GM12878 (cell line): ENCODE measurements around the gene CCDC120. TPM values are rescaled to one million over a fixed set of nuclear protein-coding genes. Genes with fewer than 3 reads are reported as not detected.

Source experiments
- ATAC-seq: fragments of 200-7000 bp; cut with Tn5 transposase; 3 replicates; pipeline ENCODE4 v1.9.1; 2020; ENCODE audit warnings: mild to moderate bottlenecking, moderate library complexity
- BruUV-seq: library from RNA; stranded (reverse); fragments of 400-500 nt; replicated peaks from 2 replicates; lab custom pipeline; 2021; lab: Mats Ljungman, UMichigan
- CTCF ChIA-PET: fragments of 300-600 bp; sonication (Branson Sonifier 250); formaldehyde crosslinking; extraction: SDS; loops from one replicate; lab custom pipeline; 2021; ENCODE audit warnings: inconsistent platforms; lab: Yijun Ruan, JAX
- POLR2A ChIA-PET: fragments of 350-600 bp; formaldehyde crosslinking; extraction: SDS; loops from one replicate; lab custom pipeline; 2021; ENCODE audit warnings: inconsistent platforms; lab: Charles Lee
- RAD21 ChIA-PET: fragments of 300-600 bp; sonication (Branson Sonifier 250); formaldehyde crosslinking; loops from one replicate; lab custom pipeline; 2023; ENCODE audit warnings: antibody characterized with exemption; ENCODE audit not compliant: unreplicated experiment; lab: Charles Lee
- SMC1A ChIA-PET: fragments of 300-600 bp; sonication (Branson Sonifier 250); formaldehyde crosslinking; loops from one replicate; lab custom pipeline; 2023; ENCODE audit not compliant: unreplicated experiment, uncharacterized antibody; lab: Charles Lee
- DNase-seq: peaks from one replicate; pipeline ENCODE4 v3.0.0-alpha.2; 2011; ENCODE audit warnings: low read depth, low spot score
- FAIRE-seq: peaks from 3 replicates; lab custom pipeline; 2011; peaks lifted over from hg19 to GRCh38; lab: Jason Lieb, UNC
- H2AFZ ChIP-seq: 2 replicates; pipeline ENCODE4 v1.6.0; 2011; ENCODE audit warnings: low read depth, low read length, control low read depth; ENCODE audit not compliant: control insufficient read depth
- H3K27ac ChIP-seq: 2 replicates; pipeline ENCODE4 v1.5.1; 2011; ENCODE audit warnings: control low read depth; ENCODE audit not compliant: control insufficient read depth, insufficient read depth
- H3K27me3 ChIP-seq, 2 experiments: replicated peaks in 1 of 2; 2 replicates each; pipeline versions ENCODE4 v1.6.0 to v1.6.1; 2011; ENCODE audit warnings: low read length in 1 of 2; ENCODE audit not compliant: control insufficient read depth in 2 of 2, insufficient read depth in 2 of 2
- H3K36me3 ChIP-seq, 2 experiments: 2 replicates each; pipeline ENCODE4 v1.5.1; 2011; ENCODE audit warnings: low read length in 1 of 2; ENCODE audit not compliant: control insufficient read depth in 2 of 2, insufficient read depth in 2 of 2
- H3K4me1 ChIP-seq: 2 replicates; pipeline ENCODE4 v1.6.1; 2011; ENCODE audit warnings: mild to moderate bottlenecking, low read length, moderate library complexity, mixed read lengths; ENCODE audit not compliant: control insufficient read depth, insufficient read depth
- H3K4me2 ChIP-seq: 2 replicates; pipeline ENCODE4 v1.6.0; 2011; ENCODE audit warnings: control low read depth; ENCODE audit not compliant: control insufficient read depth, insufficient read depth
- H3K4me3 ChIP-seq: fragments of 200-600 bp; sonication (generic); 2 replicates; pipeline ENCODE4 v1.5.1; 2016
- H3K79me2 ChIP-seq: 2 replicates; pipeline ENCODE4 v1.6.0; 2011; ENCODE audit warnings: low read length; ENCODE audit not compliant: control insufficient read depth, insufficient read depth
- H3K9ac ChIP-seq: 2 replicates; pipeline ENCODE4 v1.8.0; 2011; ENCODE audit warnings: low read length, control low read depth, mixed read lengths; ENCODE audit not compliant: control insufficient read depth, insufficient read depth
- H3K9me3 ChIP-seq: replicated peaks from 3 replicates; pipeline ENCODE4 v1.5.1; 2011; ENCODE audit warnings: mild to moderate bottlenecking, low read length; ENCODE audit not compliant: control insufficient read depth, insufficient read depth
- H4K20me1 ChIP-seq: 2 replicates; pipeline ENCODE4 v1.6.0; 2011; ENCODE audit not compliant: control insufficient read depth, insufficient read depth
- BRCA1 ChIP-seq: IDR thresholded peaks from 2 replicates; pipeline ENCODE4 v1.6.1; 2011; ENCODE audit warnings: low read depth, low read length, improper control_type of control experiment
- CHD4 ChIP-seq: fragments of 200-600 bp; sonication (generic); IDR thresholded peaks from 2 replicates; pipeline ENCODE4 v1.6.1; 2016; ENCODE audit warnings: mild to moderate bottlenecking
- CREB1 ChIP-seq: IDR thresholded peaks from 2 replicates; pipeline ENCODE4 v1.6.1; 2012; ENCODE audit warnings: low read depth, mild to moderate bottlenecking, inconsistent platforms
- CREM ChIP-seq: IDR thresholded peaks from 2 replicates; pipeline ENCODE4 v1.6.1; 2014; ENCODE audit warnings: antibody characterized with exemption, low read depth
- DPF2 ChIP-seq: fragments of 450-650 bp; IDR thresholded peaks from 2 replicates; pipeline ENCODE4 v1.6.1; 2017; ENCODE audit warnings: mild to moderate bottlenecking
- EGR1 ChIP-seq, 2 experiments: IDR thresholded peaks; 1 replicate in 1 of 2; 2 replicates in 1 of 2; pipeline ENCODE4 v1.6.1; 2011 to 2012; ENCODE audit warnings: low read depth in 2 of 2, low read length in 2 of 2, borderline replicate concordance in 1 of 2, mild to moderate bottlenecking in 1 of 2, moderate library complexity in 1 of 2
- HCFC1 ChIP-seq: fragments of 150-350 bp; IDR thresholded peaks from 2 replicates; pipeline ENCODE4 v1.6.1; 2014; ENCODE audit warnings: low read length
- HDGF ChIP-seq: fragments of 450-650 bp; IDR thresholded peaks from 2 replicates; pipeline ENCODE4 v1.6.1; 2016; ENCODE audit warnings: antibody characterized with exemption
- PML ChIP-seq: IDR thresholded peaks from 2 replicates; pipeline ENCODE4 v1.6.1; 2012; ENCODE audit warnings: low read length, inconsistent platforms
- SPI1 ChIP-seq: IDR thresholded peaks from 2 replicates; pipeline ENCODE4 v1.6.1; 2011; ENCODE audit warnings: low read depth, mild to moderate bottlenecking, low read length, moderate library complexity, borderline replicate concordance; ENCODE audit not compliant: insufficient read depth
- WRNIP1 ChIP-seq: IDR thresholded peaks from 2 replicates; pipeline ENCODE4 v1.6.1; 2011; ENCODE audit warnings: low read depth, low read length, improper control_type of control experiment, borderline replicate concordance
- WGBS: methylation state at CpG from one replicate; pipeline ENCODE4 v1.1.6; 2016; ENCODE audit warnings: low lambda C conversion rate; ENCODE audit not compliant: insufficient replicate concordance, insufficient coverage; ENCODE audit errors: missing lambda C conversion rate; 5-methylcytosine and 5-hydroxymethylcytosine counted together
- in situ Hi-C: fragments of 300-500 bp; cut with MboI; formaldehyde crosslinking; loops from 9 replicates; pipeline ENCODE4 v1.14.3; 2018; ENCODE audit warnings: mixed read lengths
- intact Hi-C: fragments of 100-400 bp; cut with micrococcal nuclease; formaldehyde crosslinking; loops from one replicate; pipeline ENCODE4 v1.14.2; 2022; ENCODE audit not compliant: unreplicated experiment
- polyA plus RNA-seq, 11 experiments: library from polyadenylated mRNA; depleted of rRNA in 4 of 11; unstranded in 6 of 11; stranded (reverse) in 5 of 11; fragments of >200 nt; fragmentation: Nextera tagmentation in 4 of 11; fragmentation: Illumina TruSeq in 1 of 11; extraction: Ambion mirVana in 4 of 11; extraction: Trizol in 1 of 11; gene quantifications; 1 replicate in 1 of 11; 2 replicates in 10 of 11; pipeline versions ENCODE4 v1.2.1 to v1.2.3, GENCODE V29; 2011 to 2016; ENCODE audit warnings: inconsistent platforms in 2 of 11, missing spikeins in 2 of 11, low read depth in 1 of 11
- total RNA-seq, 4 experiments: library from RNA; depleted of rRNA in 3 of 4; stranded (reverse); fragments of >200 nt in 3 of 4; fragmentation: Illumina TruSeq in 1 of 4; extraction: Trizol in 1 of 4; gene quantifications; 2 replicates each; pipeline versions ENCODE4 v1.2.1 to v1.2.3, GENCODE V29; 2013 to 2021
- TF ChIP-seq, protein P1 (sequence below): fragments of 450-650 bp; IDR thresholded peaks from 2 replicates; pipeline ENCODE4 v1.6.1; 2017; ENCODE audit warnings: borderline replicate concordance
- TF ChIP-seq, protein P2 (sequence below): IDR thresholded peaks from 2 replicates; pipeline ENCODE4 v1.6.1; 2012; ENCODE audit warnings: improper control_type of control experiment, low read depth, low read length; ENCODE audit not compliant: insufficient replicate concordance

The CCDC120 gene
- total and polyA plus RNA-seq, 10 of the 15 experiments (the other 5 are each of a cell fraction or from before 2014, with no cell fraction given) = 0.11 to 4.1 (median 0.76) TPM

DNA sequence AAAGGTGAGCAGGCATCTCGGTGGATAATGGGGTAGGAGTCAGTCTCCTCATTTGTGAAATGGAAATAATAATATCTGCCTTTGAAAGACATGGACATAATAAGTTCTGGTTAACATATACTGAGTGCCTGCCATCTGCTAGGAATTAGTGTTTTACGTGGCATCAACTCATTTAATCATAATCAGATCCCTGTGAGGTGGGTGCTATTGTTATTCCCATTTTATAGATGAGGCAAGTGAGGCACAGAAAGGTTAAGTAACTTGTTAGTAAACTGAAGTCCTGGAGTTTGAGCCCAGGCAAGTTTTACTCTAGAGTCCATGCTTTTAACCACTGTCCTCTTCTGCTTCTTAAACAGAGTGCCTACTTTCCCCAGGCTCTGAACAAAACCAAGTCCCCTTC is 7.5 kb downstream of the CCDC120 start:
- in situ Hi-C loops = no loop called here
- FAIRE-seq = no peak
- DNase-seq = no peak
- Histone ChIP-seq H3K9me3 (no peaks in the 10 kb centered on the region), H3K9ac (no peak overlapping the region), H2AFZ (no peak overlapping the region), H3K79me2 (no peaks in the 10 kb centered on the region), H3K27ac (no peak overlapping the region), H3K4me2 (no peak overlapping the region), H3K4me3 (no peak overlapping the region), H4K20me1 (no peaks in the 10 kb centered on the region), H3K36me3 (no peaks in the 10 kb centered on the region), H3K4me1 (no peaks in the 10 kb centered on the region), H3K27me3 (no peaks in the 10 kb centered on the region)
- TF ChIP-seq EGR1 (IDR thresholded peaks at IDR 0.05; ENCODE audit: borderline replicate concordance in 1 of 2, low read depth in 2 of 2, low read length in 2 of 2) (no peak), WRNIP1 (no peak)
- CTCF ChIA-PET = no interaction called here
- RAD21 ChIA-PET = no interaction called here
- ATAC-seq = no peak
- POLR2A ChIA-PET = no interaction called here
- intact Hi-C loops = no loop called here
- SMC1A ChIA-PET = no interaction called here
- 59% methylated on average over 2 of the region's 2 CpGs for WGBS
- no TSS peak for BruUV-seq

DNA sequence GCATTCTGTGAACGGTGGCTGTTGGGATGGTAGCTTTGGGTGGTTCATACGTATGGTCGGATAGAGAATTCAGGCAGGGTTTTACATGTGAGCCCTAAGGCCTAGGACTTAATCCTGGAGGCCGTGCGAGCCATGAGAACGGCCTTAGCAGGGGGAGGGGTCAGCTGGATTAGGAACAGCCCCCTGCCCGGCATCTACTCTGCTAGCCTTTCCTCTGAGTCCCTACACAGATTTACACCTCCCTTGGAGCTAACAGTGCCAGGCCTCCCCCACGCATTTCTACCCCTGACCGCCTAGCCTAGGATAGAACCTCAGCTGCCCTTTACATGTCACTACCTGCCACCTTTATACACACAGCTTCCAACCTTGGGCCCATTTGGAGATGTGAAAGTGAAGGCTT is 7.9 kb downstream of the CCDC120 start:
- Histone ChIP-seq H3K36me3 (no peaks in the 10 kb centered on the region), H3K9ac (no peak overlapping the region), H3K27me3 (no peaks in the 10 kb centered on the region), H2AFZ (no peak overlapping the region), H3K4me2 (no peak overlapping the region), H3K4me1 (no peaks in the 10 kb centered on the region), H3K9me3 (no peaks in the 10 kb centered on the region), H4K20me1 (no peaks in the 10 kb centered on the region), H3K4me3 (no peak overlapping the region), H3K79me2 (no peaks in the 10 kb centered on the region), H3K27ac (no peak overlapping the region)
- ChIA-PET POLR2A (no interaction called here), SMC1A (no interaction called here), CTCF (no interaction called here), RAD21 (no interaction called here)
- ATAC-seq = no peak
- no peak for FAIRE-seq
- in situ Hi-C loops (no loop called here), intact Hi-C loops (no loop called here)
- 61% methylated on average over 9 of the region's 9 CpGs for WGBS
- DNase-seq = no peak
- no TSS peak for BruUV-seq
- TF ChIP-seq DPF2 = no peak
- TF ChIP-seq, protein P1, sequence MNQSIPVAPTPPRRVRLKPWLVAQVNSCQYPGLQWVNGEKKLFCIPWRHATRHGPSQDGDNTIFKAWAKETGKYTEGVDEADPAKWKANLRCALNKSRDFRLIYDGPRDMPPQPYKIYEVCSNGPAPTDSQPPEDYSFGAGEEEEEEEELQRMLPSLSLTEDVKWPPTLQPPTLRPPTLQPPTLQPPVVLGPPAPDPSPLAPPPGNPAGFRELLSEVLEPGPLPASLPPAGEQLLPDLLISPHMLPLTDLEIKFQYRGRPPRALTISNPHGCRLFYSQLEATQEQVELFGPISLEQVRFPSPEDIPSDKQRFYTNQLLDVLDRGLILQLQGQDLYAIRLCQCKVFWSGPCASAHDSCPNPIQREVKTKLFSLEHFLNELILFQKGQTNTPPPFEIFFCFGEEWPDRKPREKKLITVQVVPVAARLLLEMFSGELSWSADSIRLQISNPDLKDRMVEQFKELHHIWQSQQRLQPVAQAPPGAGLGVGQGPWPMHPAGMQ = no peak
- TF ChIP-seq, protein P2, sequence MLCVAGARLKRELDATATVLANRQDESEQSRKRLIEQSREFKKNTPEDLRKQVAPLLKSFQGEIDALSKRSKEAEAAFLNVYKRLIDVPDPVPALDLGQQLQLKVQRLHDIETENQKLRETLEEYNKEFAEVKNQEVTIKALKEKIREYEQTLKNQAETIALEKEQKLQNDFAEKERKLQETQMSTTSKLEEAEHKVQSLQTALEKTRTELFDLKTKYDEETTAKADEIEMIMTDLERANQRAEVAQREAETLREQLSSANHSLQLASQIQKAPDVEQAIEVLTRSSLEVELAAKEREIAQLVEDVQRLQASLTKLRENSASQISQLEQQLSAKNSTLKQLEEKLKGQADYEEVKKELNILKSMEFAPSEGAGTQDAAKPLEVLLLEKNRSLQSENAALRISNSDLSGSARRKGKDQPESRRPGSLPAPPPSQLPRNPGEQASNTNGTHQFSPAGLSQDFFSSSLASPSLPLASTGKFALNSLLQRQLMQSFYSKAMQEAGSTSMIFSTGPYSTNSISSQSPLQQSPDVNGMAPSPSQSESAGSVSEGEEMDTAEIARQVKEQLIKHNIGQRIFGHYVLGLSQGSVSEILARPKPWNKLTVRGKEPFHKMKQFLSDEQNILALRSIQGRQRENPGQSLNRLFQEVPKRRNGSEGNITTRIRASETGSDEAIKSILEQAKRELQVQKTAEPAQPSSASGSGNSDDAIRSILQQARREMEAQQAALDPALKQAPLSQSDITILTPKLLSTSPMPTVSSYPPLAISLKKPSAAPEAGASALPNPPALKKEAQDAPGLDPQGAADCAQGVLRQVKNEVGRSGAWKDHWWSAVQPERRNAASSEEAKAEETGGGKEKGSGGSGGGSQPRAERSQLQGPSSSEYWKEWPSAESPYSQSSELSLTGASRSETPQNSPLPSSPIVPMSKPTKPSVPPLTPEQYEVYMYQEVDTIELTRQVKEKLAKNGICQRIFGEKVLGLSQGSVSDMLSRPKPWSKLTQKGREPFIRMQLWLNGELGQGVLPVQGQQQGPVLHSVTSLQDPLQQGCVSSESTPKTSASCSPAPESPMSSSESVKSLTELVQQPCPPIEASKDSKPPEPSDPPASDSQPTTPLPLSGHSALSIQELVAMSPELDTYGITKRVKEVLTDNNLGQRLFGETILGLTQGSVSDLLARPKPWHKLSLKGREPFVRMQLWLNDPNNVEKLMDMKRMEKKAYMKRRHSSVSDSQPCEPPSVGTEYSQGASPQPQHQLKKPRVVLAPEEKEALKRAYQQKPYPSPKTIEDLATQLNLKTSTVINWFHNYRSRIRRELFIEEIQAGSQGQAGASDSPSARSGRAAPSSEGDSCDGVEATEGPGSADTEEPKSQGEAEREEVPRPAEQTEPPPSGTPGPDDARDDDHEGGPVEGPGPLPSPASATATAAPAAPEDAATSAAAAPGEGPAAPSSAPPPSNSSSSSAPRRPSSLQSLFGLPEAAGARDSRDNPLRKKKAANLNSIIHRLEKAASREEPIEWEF = no peak
- TF ChIP-seq WRNIP1 = no peak
- no peak for TF ChIP-seq HCFC1
- no peak for TF ChIP-seq PML
- TF ChIP-seq CREB1 = no peak
- no peak for TF ChIP-seq HDGF
- no peak for TF ChIP-seq EGR1 (IDR thresholded peaks at IDR 0.05; ENCODE audit: borderline replicate concordance in 1 of 2, low read depth in 2 of 2, low read length in 2 of 2)
- TF ChIP-seq BRCA1 = no peak
- no peak for TF ChIP-seq SPI1
- TF ChIP-seq CREM = no peak
- TF ChIP-seq CHD4 = no peak
